Measurements from ENCODE around the gene HSD3B2.

GRCh38 chr1:119394085-119394484 lies 20.9 kb upstream of the HSD3B2 start:
- no peak for TF ChIP-seq CTCF (IDR thresholded peaks at IDR 0.05)
- TF ChIP-seq POLR2A (IDR thresholded peaks at IDR 0.05), result no peak
